ENCODE results near the gene MCHR1. TPM values are rescaled to one million over a fixed set of nuclear protein-coding genes. Genes with fewer than 3 reads are reported as not detected.

MCHR1 gene
- total and polyA plus RNA-seq, 2 of the 13 experiments (the other 11 are each of a cell fraction or from before 2014, with no cell fraction given), result 0.40 to 0.83 TPM

- TF ChIP-seq, protein P1, sequence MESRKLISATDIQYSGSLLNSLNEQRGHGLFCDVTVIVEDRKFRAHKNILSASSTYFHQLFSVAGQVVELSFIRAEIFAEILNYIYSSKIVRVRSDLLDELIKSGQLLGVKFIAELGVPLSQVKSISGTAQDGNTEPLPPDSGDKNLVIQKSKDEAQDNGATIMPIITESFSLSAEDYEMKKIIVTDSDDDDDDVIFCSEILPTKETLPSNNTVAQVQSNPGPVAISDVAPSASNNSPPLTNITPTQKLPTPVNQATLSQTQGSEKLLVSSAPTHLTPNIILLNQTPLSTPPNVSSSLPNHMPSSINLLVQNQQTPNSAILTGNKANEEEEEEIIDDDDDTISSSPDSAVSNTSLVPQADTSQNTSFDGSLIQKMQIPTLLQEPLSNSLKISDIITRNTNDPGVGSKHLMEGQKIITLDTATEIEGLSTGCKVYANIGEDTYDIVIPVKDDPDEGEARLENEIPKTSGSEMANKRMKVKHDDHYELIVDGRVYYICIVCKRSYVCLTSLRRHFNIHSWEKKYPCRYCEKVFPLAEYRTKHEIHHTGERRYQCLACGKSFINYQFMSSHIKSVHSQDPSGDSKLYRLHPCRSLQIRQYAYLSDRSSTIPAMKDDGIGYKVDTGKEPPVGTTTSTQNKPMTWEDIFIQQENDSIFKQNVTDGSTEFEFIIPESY (CRISPR knock-in tag; IDR thresholded peaks at IDR 0.05), result no peak
- TF ChIP-seq CEBPB (IDR thresholded peaks at IDR 0.05; ENCODE audit: borderline replicate concordance, low read depth, low read length), result no peak
- TF ChIP-seq SATB2 (CRISPR knock-in tag; IDR thresholded peaks at IDR 0.05), result no peak
- no peak for TF ChIP-seq RXRB (CRISPR knock-in tag; IDR thresholded peaks at IDR 0.05; ENCODE audit: borderline replicate concordance)
- TF ChIP-seq HNRNPK (IDR thresholded peaks at IDR 0.05; ENCODE audit: low read depth, low read length, poor library complexity, severe bottlenecking), result no peak
- TF ChIP-seq, protein P2, sequence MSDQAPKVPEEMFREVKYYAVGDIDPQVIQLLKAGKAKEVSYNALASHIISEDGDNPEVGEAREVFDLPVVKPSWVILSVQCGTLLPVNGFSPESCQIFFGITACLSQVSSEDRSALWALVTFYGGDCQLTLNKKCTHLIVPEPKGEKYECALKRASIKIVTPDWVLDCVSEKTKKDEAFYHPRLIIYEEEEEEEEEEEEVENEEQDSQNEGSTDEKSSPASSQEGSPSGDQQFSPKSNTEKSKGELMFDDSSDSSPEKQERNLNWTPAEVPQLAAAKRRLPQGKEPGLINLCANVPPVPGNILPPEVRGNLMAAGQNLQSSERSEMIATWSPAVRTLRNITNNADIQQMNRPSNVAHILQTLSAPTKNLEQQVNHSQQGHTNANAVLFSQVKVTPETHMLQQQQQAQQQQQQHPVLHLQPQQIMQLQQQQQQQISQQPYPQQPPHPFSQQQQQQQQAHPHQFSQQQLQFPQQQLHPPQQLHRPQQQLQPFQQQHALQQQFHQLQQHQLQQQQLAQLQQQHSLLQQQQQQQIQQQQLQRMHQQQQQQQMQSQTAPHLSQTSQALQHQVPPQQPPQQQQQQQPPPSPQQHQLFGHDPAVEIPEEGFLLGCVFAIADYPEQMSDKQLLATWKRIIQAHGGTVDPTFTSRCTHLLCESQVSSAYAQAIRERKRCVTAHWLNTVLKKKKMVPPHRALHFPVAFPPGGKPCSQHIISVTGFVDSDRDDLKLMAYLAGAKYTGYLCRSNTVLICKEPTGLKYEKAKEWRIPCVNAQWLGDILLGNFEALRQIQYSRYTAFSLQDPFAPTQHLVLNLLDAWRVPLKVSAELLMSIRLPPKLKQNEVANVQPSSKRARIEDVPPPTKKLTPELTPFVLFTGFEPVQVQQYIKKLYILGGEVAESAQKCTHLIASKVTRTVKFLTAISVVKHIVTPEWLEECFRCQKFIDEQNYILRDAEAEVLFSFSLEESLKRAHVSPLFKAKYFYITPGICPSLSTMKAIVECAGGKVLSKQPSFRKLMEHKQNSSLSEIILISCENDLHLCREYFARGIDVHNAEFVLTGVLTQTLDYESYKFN (CRISPR knock-in tag; conservative IDR thresholded peaks at IDR 0.05), result no peak
- TF ChIP-seq KLF11 (CRISPR knock-in tag; IDR thresholded peaks at IDR 0.05), result no peak
- TF ChIP-seq, protein P3, sequence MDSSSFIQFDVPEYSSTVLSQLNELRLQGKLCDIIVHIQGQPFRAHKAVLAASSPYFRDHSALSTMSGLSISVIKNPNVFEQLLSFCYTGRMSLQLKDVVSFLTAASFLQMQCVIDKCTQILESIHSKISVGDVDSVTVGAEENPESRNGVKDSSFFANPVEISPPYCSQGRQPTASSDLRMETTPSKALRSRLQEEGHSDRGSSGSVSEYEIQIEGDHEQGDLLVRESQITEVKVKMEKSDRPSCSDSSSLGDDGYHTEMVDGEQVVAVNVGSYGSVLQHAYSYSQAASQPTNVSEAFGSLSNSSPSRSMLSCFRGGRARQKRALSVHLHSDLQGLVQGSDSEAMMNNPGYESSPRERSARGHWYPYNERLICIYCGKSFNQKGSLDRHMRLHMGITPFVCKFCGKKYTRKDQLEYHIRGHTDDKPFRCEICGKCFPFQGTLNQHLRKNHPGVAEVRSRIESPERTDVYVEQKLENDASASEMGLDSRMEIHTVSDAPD (CRISPR knock-in tag; IDR thresholded peaks at IDR 0.05), result no peak
- TF ChIP-seq SIX1 (CRISPR knock-in tag; IDR thresholded peaks at IDR 0.05; ENCODE audit: borderline replicate concordance), result no peak
- TF ChIP-seq GLI4 (CRISPR knock-in tag; IDR thresholded peaks at IDR 0.05; ENCODE audit: borderline replicate concordance), result no peak
- TF ChIP-seq, protein P4, sequence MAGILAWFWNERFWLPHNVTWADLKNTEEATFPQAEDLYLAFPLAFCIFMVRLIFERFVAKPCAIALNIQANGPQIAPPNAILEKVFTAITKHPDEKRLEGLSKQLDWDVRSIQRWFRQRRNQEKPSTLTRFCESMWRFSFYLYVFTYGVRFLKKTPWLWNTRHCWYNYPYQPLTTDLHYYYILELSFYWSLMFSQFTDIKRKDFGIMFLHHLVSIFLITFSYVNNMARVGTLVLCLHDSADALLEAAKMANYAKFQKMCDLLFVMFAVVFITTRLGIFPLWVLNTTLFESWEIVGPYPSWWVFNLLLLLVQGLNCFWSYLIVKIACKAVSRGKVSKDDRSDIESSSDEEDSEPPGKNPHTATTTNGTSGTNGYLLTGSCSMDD (CRISPR knock-in tag; IDR thresholded peaks at IDR 0.05), result no peak
Measured at GRCh38 chr22:40671369-40671768, 7.9 kb upstream of the MCHR1 start (continued).

All from HepG2 (cell line).